IMR-90 (cell line): ENCODE results near the gene CCND1. TPM values are rescaled to one million over a fixed set of nuclear protein-coding genes. Genes with fewer than 3 reads are reported as not detected.

Experiments
- ATAC-seq: fragments of 200-7000 bp; cut with Tn5 transposase; 2 replicates; pipeline ENCODE4 v1.9.1; 2020; ENCODE audit warnings: low read depth, mild to moderate bottlenecking, moderate library complexity
- BruUV-seq: library from RNA; stranded (reverse); fragments of 400-500 nt; replicated peaks from 2 replicates; lab custom pipeline; 2021; lab: Mats Ljungman, UMichigan
- CTCF ChIA-PET: fragments of 300-600 bp; formaldehyde crosslinking; extraction: SDS; loops from one replicate; lab custom pipeline; 2021; ENCODE audit warnings: antibody characterized with exemption; lab: Yijun Ruan, JAX
- POLR2A ChIA-PET: fragments of 300-600 bp; sonication (Branson Sonifier 250); formaldehyde crosslinking; loops from one replicate; lab custom pipeline; 2022; ENCODE audit warnings: antibody characterized with exemption; ENCODE audit not compliant: unreplicated experiment; lab: Charles Lee
- DNase-seq: peaks from one replicate; pipeline ENCODE4 v3.0.0; 2013
- H2AFZ ChIP-seq: replicated peaks from 2 replicates; pipeline ENCODE3; 2013; ENCODE audit warnings: low read length, mild to moderate bottlenecking; ENCODE audit not compliant: poor library complexity
- H2AK5ac ChIP-seq: 2 replicates; pipeline ENCODE4 v1.6.1; 2013; ENCODE audit warnings: low read depth, low read length, inconsistent platforms
- H2AK9ac ChIP-seq: replicated peaks from 2 replicates; pipeline ENCODE3; 2013; ENCODE audit warnings: mild to moderate bottlenecking, low read depth, low read length, moderate library complexity; ENCODE audit not compliant: poor library complexity
- H2BK120ac ChIP-seq: 2 replicates; pipeline ENCODE4 v1.6.1; 2013; ENCODE audit warnings: low read depth, low read length, inconsistent platforms
- H2BK15ac ChIP-seq: 3 replicates; pipeline ENCODE4 v1.6.1; 2013; ENCODE audit warnings: low read depth, low read length, inconsistent platforms
- H2BK20ac ChIP-seq: 2 replicates; pipeline ENCODE4 v1.6.1; 2013; ENCODE audit warnings: low read depth, mild to moderate bottlenecking, inconsistent platforms, low read length, moderate library complexity
- H2BK5ac ChIP-seq: 2 replicates; pipeline ENCODE4 v1.6.1; 2013; ENCODE audit warnings: mild to moderate bottlenecking, low read depth, low read length, inconsistent platforms; ENCODE audit not compliant: poor library complexity, severe bottlenecking
- H3K14ac ChIP-seq: replicated peaks from 2 replicates; pipeline ENCODE4 v1.6.1; 2013; ENCODE audit warnings: low read depth, low read length, inconsistent platforms
- H3K18ac ChIP-seq: 2 replicates; pipeline ENCODE4 v1.6.1; 2013; ENCODE audit warnings: low read depth, low read length, control low read depth
- H3K23ac ChIP-seq: 2 replicates; pipeline ENCODE4 v1.6.1; 2013; ENCODE audit warnings: low read depth, low read length, inconsistent platforms
- H3K27ac ChIP-seq: 2 replicates; pipeline ENCODE4 v1.5.1; 2013; ENCODE audit warnings: mild to moderate bottlenecking, control low read depth, low read length; ENCODE audit not compliant: insufficient read depth
- H3K27me3 ChIP-seq: 2 replicates; pipeline ENCODE4 v1.6.1; 2013; ENCODE audit warnings: low read length; ENCODE audit not compliant: control insufficient read depth, insufficient read depth
- H3K36me3 ChIP-seq: 2 replicates; pipeline ENCODE4 v1.6.1; 2013; ENCODE audit warnings: low read length, mixed read lengths; ENCODE audit not compliant: control insufficient read depth, insufficient read depth
- H3K4ac ChIP-seq: 2 replicates; pipeline ENCODE4 v1.6.1; 2013; ENCODE audit warnings: low read depth, low read length, inconsistent platforms
- H3K4me1 ChIP-seq: 2 replicates; pipeline ENCODE4 v1.6.1; 2013; ENCODE audit warnings: low read length, mixed read lengths; ENCODE audit not compliant: control insufficient read depth, insufficient read depth
- H3K4me2 ChIP-seq: 2 replicates; pipeline ENCODE4 v1.6.1; 2013; ENCODE audit warnings: low read depth, mild to moderate bottlenecking, control low read depth, low read length, moderate library complexity
- H3K4me3 ChIP-seq: 2 replicates; pipeline ENCODE4 v1.5.1; 2013; ENCODE audit warnings: low read depth, mild to moderate bottlenecking, control low read depth, low read length, moderate library complexity; ENCODE audit not compliant: insufficient read depth
- H3K56ac ChIP-seq: 2 replicates; pipeline ENCODE4 v1.6.1; 2013; ENCODE audit warnings: low read length, inconsistent platforms; ENCODE audit not compliant: insufficient read depth; ENCODE audit errors: extremely low read depth
- H3K79me1 ChIP-seq, 2 experiments: 2 replicates each; pipeline ENCODE4 v1.6.1; 2013; ENCODE audit warnings: low read length in 2 of 2, inconsistent platforms in 1 of 2, low read depth in 1 of 2
- H3K9ac ChIP-seq: 2 replicates; pipeline ENCODE4 v1.6.1; 2013; ENCODE audit warnings: low read depth, low read length, control low read depth
- H3K9me1 ChIP-seq: 2 replicates; pipeline ENCODE4 v1.6.1; 2013; ENCODE audit warnings: low read length, inconsistent platforms; ENCODE audit not compliant: insufficient read depth
- H3K9me3 ChIP-seq: 2 replicates; pipeline ENCODE4 v1.6.1; 2013; ENCODE audit warnings: low read length; ENCODE audit not compliant: control insufficient read depth, insufficient read depth
- H4K20me1 ChIP-seq: 2 replicates; pipeline ENCODE4 v1.6.1; 2013; ENCODE audit warnings: low read length, inconsistent platforms; ENCODE audit not compliant: insufficient read depth
- H4K5ac ChIP-seq: 2 replicates; pipeline ENCODE4 v1.6.1; 2013; ENCODE audit warnings: mild to moderate bottlenecking, low read depth, low read length, control low read depth
- H4K8ac ChIP-seq, 2 experiments: 2 replicates each; pipeline ENCODE4 v1.6.1; 2013; ENCODE audit warnings: low read depth in 2 of 2, low read length in 2 of 2, control low read depth in 1 of 2, inconsistent platforms in 1 of 2
- H4K91ac ChIP-seq: 2 replicates; pipeline ENCODE4 v1.6.1; 2013; ENCODE audit warnings: low read depth, low read length, inconsistent platforms; ENCODE audit not compliant: insufficient read depth
- BHLHE40 ChIP-seq: fragments of 150-350 bp; IDR thresholded peaks from 2 replicates; pipeline ENCODE4 v1.6.1; 2016; ENCODE audit warnings: mild to moderate bottlenecking, low read depth, low read length
- CEBPB ChIP-seq: IDR thresholded peaks from 2 replicates; pipeline ENCODE4 v1.6.1; 2012; ENCODE audit warnings: low read depth, low read length, improper control_type of control experiment
- CHD1 ChIP-seq: IDR thresholded peaks from 2 replicates; pipeline ENCODE4 v1.6.1; 2012; ENCODE audit warnings: low read depth, low read length, improper control_type of control experiment
- CTCF ChIP-seq: conservative IDR thresholded peaks from 2 replicates; pipeline ENCODE4 v1.5.1; 2012; ENCODE audit warnings: mild to moderate bottlenecking, low read depth, low read length, improper control_type of control experiment
- FOS ChIP-seq: fragments of 150-350 bp; IDR thresholded peaks from 2 replicates; pipeline ENCODE4 v1.6.1; 2016; ENCODE audit warnings: low read depth, low read length
- MAFK ChIP-seq: IDR thresholded peaks from 2 replicates; pipeline ENCODE4 v1.6.1; 2012; ENCODE audit warnings: low read depth, low read length, improper control_type of control experiment
- MAZ ChIP-seq: IDR thresholded peaks from 2 replicates; pipeline ENCODE4 v1.6.1; 2012; ENCODE audit warnings: low read depth, mild to moderate bottlenecking, low read length, improper control_type of control experiment, moderate library complexity, borderline replicate concordance
- MXI1 ChIP-seq: IDR thresholded peaks from 2 replicates; pipeline ENCODE4 v1.6.1; 2012; ENCODE audit warnings: low read depth, mild to moderate bottlenecking, low read length, moderate library complexity, borderline replicate concordance
- NFE2L2 ChIP-seq: fragments of 150-350 bp; IDR thresholded peaks from 2 replicates; pipeline ENCODE4 v1.6.1; 2016; ENCODE audit warnings: low read depth, mild to moderate bottlenecking, low read length
- POLR2A ChIP-seq: IDR thresholded peaks from 2 replicates; pipeline ENCODE4 v1.6.1; 2012; ENCODE audit warnings: mild to moderate bottlenecking, low read depth, low read length
- RAD21 ChIP-seq: IDR thresholded peaks from 2 replicates; pipeline ENCODE4 v1.6.1; 2012; ENCODE audit warnings: low read length, improper control_type of control experiment
- RCOR1 ChIP-seq: IDR thresholded peaks from 2 replicates; pipeline ENCODE4 v1.6.1; 2012; ENCODE audit warnings: mild to moderate bottlenecking, low read length, improper control_type of control experiment; ENCODE audit not compliant: insufficient replicate concordance
- RFX5 ChIP-seq: IDR thresholded peaks from 2 replicates; pipeline ENCODE4 v1.8.0; 2012; ENCODE audit warnings: low read depth, mild to moderate bottlenecking, low read length, moderate library complexity
- SMC3 ChIP-seq: fragments of 150-350 bp; IDR thresholded peaks from 2 replicates; pipeline ENCODE4 v1.6.1; 2016; ENCODE audit warnings: low read depth, mild to moderate bottlenecking, antibody characterized with exemption, low read length, moderate library complexity
- WGBS, 2 experiments: methylation state at CpG; one replicate each; pipeline versions ENCODE4 v1.1.5 to v1.1.7; 2013; ENCODE audit warnings: missing lambda C conversion rate in 2 of 2; ENCODE audit not compliant: insufficient read length in 1 of 2; ENCODE audit errors: extremely low coverage in 2 of 2; 5-methylcytosine and 5-hydroxymethylcytosine counted together
- dilution Hi-C: fragments of 300-500 bp; cut with HindIII; formaldehyde crosslinking; loops from one replicate; pipeline ENCODE4 v1.14.3; 2018; ENCODE audit warnings: low sequenced_read_pairs; ENCODE audit not compliant: unreplicated experiment
- in situ Hi-C: fragments of 300-500 bp; cut with MboI; formaldehyde crosslinking; loops from 3 replicates; pipeline ENCODE4 v1.14.3; 2019; ENCODE audit warnings: low sequenced_read_pairs, inconsistent platforms, mixed read lengths
- intact Hi-C: fragments of 100-400 bp; cut with micrococcal nuclease; formaldehyde crosslinking; loops from 2 replicates; pipeline ENCODE4 v1.10.0; 2022
- polyA plus RNA-seq, 3 experiments: library from polyadenylated mRNA; depleted of rRNA; stranded (reverse); fragments of >200 nt; gene quantifications; 2 replicates each; pipeline ENCODE4 v1.2.3, GENCODE V29; 2012; ENCODE audit warnings: low replicate concordance in 1 of 3
- total RNA-seq: library from RNA; depleted of rRNA; stranded (reverse); fragments of >200 nt; gene quantifications from 2 replicates; pipeline ENCODE4 v1.2.3, GENCODE V29; 2012
- TF ChIP-seq, protein P1 (sequence below): fragments of 150-350 bp; IDR thresholded peaks from 2 replicates; pipeline ENCODE4 v1.6.1; 2017; ENCODE audit warnings: mild to moderate bottlenecking, antibody characterized with exemption, low read length, low read depth
- TF ChIP-seq, protein P2 (sequence below): fragments of 150-350 bp; IDR thresholded peaks from 2 replicates; pipeline ENCODE4 v1.6.1; 2016; ENCODE audit warnings: low read depth, mild to moderate bottlenecking, low read length, moderate library complexity, borderline replicate concordance

Gene CCND1
- total and polyA plus RNA-seq, 2 of the 4 experiments (the other 2 are of a cell fraction) = 481 to 748 TPM

- ChIA-PET POLR2A (interaction anchor here (0.6 kb wide), 2 partner anchors 428 to 580 kb away, joined by 4 read pairs; no protein-coding TSS in a partner anchor), CTCF (no interaction called here)
- H3K4me3 ChIP-seq = no peak overlapping the region
- H2BK20ac ChIP-seq = no peak overlapping the region
- peaks cover 5% of the 10 kb centered on the region for H3K9me3 ChIP-seq
- H3K27me3 ChIP-seq = peaks cover 37% of the 10 kb centered on the region
- no peaks in the 10 kb centered on the region for H3K36me3 ChIP-seq
- no peaks in the 10 kb centered on the region for H4K20me1 ChIP-seq
- H2AFZ ChIP-seq = no peak overlapping the region
- H3K27ac ChIP-seq = no peak overlapping the region
- H2AK9ac ChIP-seq = no peak overlapping the region
- H4K91ac ChIP-seq = no peak overlapping the region
- intact Hi-C loops (no loop called here), dilution Hi-C loops (no loop called here), in situ Hi-C loops (no loop called here)
- ATAC-seq = no peak
- H3K4ac ChIP-seq = no peak overlapping the region
- TF ChIP-seq MAFK (no peak), CTCF (no peak), CEBPB (no peak), CHD1 (no peak), MXI1 (no peak), SMC3 (no peak), FOS (no peak), RFX5 (no peak), RCOR1 (no peak), NFE2L2 (no peak), BHLHE40 (no peak), MAZ (no peak), POLR2A (no peak), RAD21 (no peak)
- TF ChIP-seq, protein P1, sequence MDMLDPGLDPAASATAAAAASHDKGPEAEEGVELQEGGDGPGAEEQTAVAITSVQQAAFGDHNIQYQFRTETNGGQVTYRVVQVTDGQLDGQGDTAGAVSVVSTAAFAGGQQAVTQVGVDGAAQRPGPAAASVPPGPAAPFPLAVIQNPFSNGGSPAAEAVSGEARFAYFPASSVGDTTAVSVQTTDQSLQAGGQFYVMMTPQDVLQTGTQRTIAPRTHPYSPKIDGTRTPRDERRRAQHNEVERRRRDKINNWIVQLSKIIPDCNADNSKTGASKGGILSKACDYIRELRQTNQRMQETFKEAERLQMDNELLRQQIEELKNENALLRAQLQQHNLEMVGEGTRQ = no peak
- TF ChIP-seq, protein P2, sequence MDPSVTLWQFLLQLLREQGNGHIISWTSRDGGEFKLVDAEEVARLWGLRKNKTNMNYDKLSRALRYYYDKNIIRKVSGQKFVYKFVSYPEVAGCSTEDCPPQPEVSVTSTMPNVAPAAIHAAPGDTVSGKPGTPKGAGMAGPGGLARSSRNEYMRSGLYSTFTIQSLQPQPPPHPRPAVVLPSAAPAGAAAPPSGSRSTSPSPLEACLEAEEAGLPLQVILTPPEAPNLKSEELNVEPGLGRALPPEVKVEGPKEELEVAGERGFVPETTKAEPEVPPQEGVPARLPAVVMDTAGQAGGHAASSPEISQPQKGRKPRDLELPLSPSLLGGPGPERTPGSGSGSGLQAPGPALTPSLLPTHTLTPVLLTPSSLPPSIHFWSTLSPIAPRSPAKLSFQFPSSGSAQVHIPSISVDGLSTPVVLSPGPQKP = no peak
- H2AK5ac ChIP-seq = no peak overlapping the region
- H3K56ac ChIP-seq = no peak overlapping the region
- H3K4me1 ChIP-seq = peaks cover 2% of the 10 kb centered on the region
- WGBS, 2 experiments = no CpG with 5 or more reads among the region's 15 CpGs
- no peak overlapping the region for H2BK15ac ChIP-seq
- DNase-seq = no peak
- no TSS peak for BruUV-seq
- no peaks in the 10 kb centered on the region for H3K9me1 ChIP-seq
- no peaks in the 10 kb centered on the region for H3K79me1 ChIP-seq
- H2BK5ac ChIP-seq = no peak overlapping the region
- no peak overlapping the region for H3K18ac ChIP-seq
- H3K9ac ChIP-seq = no peak overlapping the region
- H2BK120ac ChIP-seq = no peak overlapping the region
- H3K4me2 ChIP-seq = no peak overlapping the region
- 0 out of 2 replicates have a peak overlapping the region, but pooled peaks have one; percentile 38 for H3K23ac ChIP-seq
- H3K14ac ChIP-seq = no peak overlapping the region
- H4K5ac ChIP-seq = no peak overlapping the region
- no peak overlapping the region for H4K8ac ChIP-seq
These were observed 56.0 kb downstream of the CCND1 start for GRCh38 chr11:69696749-69697468.
